ENCODE measurements around the gene SLC44A2. TPM values are rescaled to one million over a fixed set of nuclear protein-coding genes. Genes with fewer than 3 reads are reported as not detected.

The SLC44A2 gene
- total and polyA plus RNA-seq, 2 of the 8 experiments (the other 6 are each of a cell fraction or from before 2014, with no cell fraction given), result 105 to 120 TPM

GRCh38 chr19:10636304-10636972 is 11.1 kb downstream of the SLC44A2 start:
- H3K9ac ChIP-seq (replicated peaks in 1 of 4; ENCODE audit: extremely low read depth in 1 of 4, low read depth in 3 of 4, low read length in 3 of 4), result no peak overlapping the region
- peaks cover 0 to 3% of the 10 kb centered on the region in 2 experiments for H4K20me1 ChIP-seq (replicated peaks in 1 of 2; ENCODE audit: control insufficient read depth in 1 of 2, insufficient read depth in 2 of 2, low read length in 2 of 2)
- H3K27me3 ChIP-seq (replicated peaks in 1 of 4; ENCODE audit: control insufficient read depth in 3 of 4, extremely low read depth in 1 of 4, insufficient read depth in 3 of 4, low read length in 3 of 4), result no peaks in the 10 kb centered on the region
- no peaks in the 10 kb centered on the region for H3K23me2 ChIP-seq (ENCODE audit: low read depth, low read length)
- H3K4me1 ChIP-seq (replicated peaks in 1 of 4; ENCODE audit: control insufficient read depth in 3 of 4, insufficient read depth in 4 of 4, low read length in 3 of 4), result no peaks in the 10 kb centered on the region; a peak in 1 of 7 replicates
- peaks cover 34 to 84% (median 52%) of the 10 kb centered on the region in 4 experiments for H3K36me3 ChIP-seq (ENCODE audit: control insufficient read depth in 2 of 4, insufficient read depth in 4 of 4, low read length in 3 of 4)
- POLR2A ChIA-PET (ENCODE audit: partially characterized antibody), result interaction anchor here (0.6 to 1.7 kb wide), 6 partner anchors 11 to 65 kb away, joined by 3 to 12 read pairs (median 3); partner anchors contain the start of genes QTRT1 and SLC44A2
- H3K79me1 ChIP-seq (ENCODE audit: low read depth, low read length), result no peaks in the 10 kb centered on the region; the same call in 1 of the 2 replicates
- CTCF ChIA-PET (ENCODE audit: partially characterized antibody), result interaction anchor here (0.7 to 4.3 kb wide), 3 partner anchors 11 to 63 kb away, joined by 3 to 36 read pairs (median 3); no protein-coding TSS in a partner anchor
- no peak overlapping the region for H2BK20ac ChIP-seq (ENCODE audit: low read length)
- no peak overlapping the region for H3K14ac ChIP-seq (ENCODE audit: insufficient read length)
- H4K8ac ChIP-seq (ENCODE audit: extremely low read depth, insufficient read depth, low read length), result peak overlapping the region; percentile 57; the same call in 1 of the 2 replicates
- no peak overlapping the region for H2BK120ac ChIP-seq (replicated peaks; ENCODE audit: low read depth, low read length)
- H3K79me2 ChIP-seq (ENCODE audit: control insufficient read depth in 1 of 2, insufficient read depth in 2 of 2, low read length in 2 of 2), result no peaks in the 10 kb centered on the region
- no peak overlapping the region for H2BK12ac ChIP-seq (ENCODE audit: low read depth, low read length)
- no peak overlapping the region for H3K4ac ChIP-seq (replicated peaks; ENCODE audit: insufficient read length, low read depth, low read length)
- FAIRE-seq (no peak), DNase-seq (ENCODE audit: low read depth in 1 of 2, low spot score in 2 of 2) (peak in 1 of 2 experiments; percentile 57)
- no peak overlapping the region for H3K18ac ChIP-seq (ENCODE audit: extremely low read depth, low read length)
- WGBS, 2 experiments (ENCODE audit: extremely low coverage in 1 of 2, insufficient coverage in 1 of 2, insufficient read length in 1 of 2, insufficient replicate concordance in 2 of 2, low coverage in 1 of 2, low lambda C conversion rate in 2 of 2, missing lambda C conversion rate in 1 of 2), result 95% methylated on average over 37 of the region's 37 CpGs; no CpG with 5 or more reads in 1 of the 2 experiments
- H3K23ac ChIP-seq (ENCODE audit: insufficient read length), result no peak overlapping the region
- H2AK5ac ChIP-seq (ENCODE audit: low read depth, low read length), result no peak overlapping the region
- H2AFZ ChIP-seq (ENCODE audit: low read length), result no peak overlapping the region
- no peak overlapping the region for H4K91ac ChIP-seq (replicated peaks; ENCODE audit: insufficient read length, low read length)
- H3K27ac ChIP-seq (ENCODE audit: low read depth, low read length), result no peak overlapping the region
- H3K9me3 ChIP-seq (ENCODE audit: insufficient read depth in 2 of 2, low read depth in 1 of 2, low read length in 1 of 2), result no peaks in the 10 kb centered on the region
- no peak overlapping the region for H2BK15ac ChIP-seq (ENCODE audit: low read length)
- H3K4me2 ChIP-seq (ENCODE audit: insufficient read depth in 1 of 2, low read depth in 2 of 2, low read length in 2 of 2), result no peak overlapping the region
- H2BK5ac ChIP-seq (ENCODE audit: low read depth, low read length), result no peak overlapping the region
- H4K5ac ChIP-seq (ENCODE audit: insufficient read length, low read depth, low read length), result no peak overlapping the region
- H3K56ac ChIP-seq (replicated peaks; ENCODE audit: insufficient read length, low read depth, low read length), result no peak overlapping the region
- H3K4me3 ChIP-seq (ENCODE audit: extremely low read depth in 1 of 4, insufficient read depth in 2 of 4, low read depth in 3 of 4, low read length in 4 of 4), result no peak overlapping the region
- TF ChIP-seq CBX5 (IDR thresholded peaks at IDR 0.05; ENCODE audit: low read depth, low read length) (no peak), MAFK (IDR thresholded peaks at IDR 0.05; ENCODE audit: low read depth, low read length) (no peak), GABPA (IDR thresholded peaks at IDR 0.05; ENCODE audit: borderline replicate concordance, insufficient read depth, low read length) (no peak), E2F6 (IDR thresholded peaks at IDR 0.05) (no peak), CREB1 (IDR thresholded peaks at IDR 0.05) (no peak), KDM1A (IDR thresholded peaks at IDR 0.05; ENCODE audit: borderline replicate concordance, low read length) (no peak), ATF3 (IDR thresholded peaks at IDR 0.05; ENCODE audit: insufficient read depth, low read depth, low read length) (no peak), HDAC6 (IDR thresholded peaks at IDR 0.05; ENCODE audit: low read depth, low read length) (no peak), RFX5 (IDR thresholded peaks at IDR 0.05; ENCODE audit: borderline replicate concordance, low read depth, low read length) (no peak), POLR2A (IDR thresholded peaks at IDR 0.05; ENCODE audit: control extremely low read depth in 1 of 2, low read depth in 2 of 2, low read length in 2 of 2) (no peak), BACH1 (IDR thresholded peaks at IDR 0.05; ENCODE audit: low read length) (no peak), PHF8 (conservative IDR thresholded peaks at IDR 0.05; ENCODE audit: low read depth, low read length) (no peak)

Data from H1 (cell line).